K562 (cell line): ENCODE data around the gene FBXO4. TPM values are rescaled to one million over a fixed set of nuclear protein-coding genes. Genes with fewer than 3 reads are reported as not detected.
A peak's percentile ranks its signal among the peaks of the same experiment; 100 is the strongest.

Experiments used
- ATAC-seq: fragments of 200-7000 bp; cut with Tn5 transposase; 3 replicates; pipeline ENCODE4 v1.9.1; 2020; ENCODE audit warnings: moderate library complexity
- BruUV-seq: library from RNA; stranded (reverse); fragments of 400-500 nt; replicated peaks from 2 replicates; lab custom pipeline; 2021; lab: Mats Ljungman, UMichigan
- CTCF ChIA-PET: fragments of 300-600 bp; formaldehyde crosslinking; extraction: SDS; loops from one replicate; lab custom pipeline; 2021; ENCODE audit warnings: low intra/inter-chr PET ratio; lab: Yijun Ruan, JAX
- POLR2A ChIA-PET: fragments of 300-600, 350-650 bp; sonication (Branson Sonifier 250); formaldehyde crosslinking; extraction: SDS; loops from one replicate; lab custom pipeline; 2021; ENCODE audit warnings: antibody characterized with exemption, inconsistent platforms; lab: Yijun Ruan, JAX
- DNase-seq, 4 experiments: peaks; one replicate each; pipeline versions ENCODE4 v3.0.0 to v3.0.0-alpha.2; 2011 to 2018; ENCODE audit warnings: low spot score in 3 of 4, mixed read lengths in 3 of 4; ENCODE audit errors: extremely low read depth in 1 of 4
- FAIRE-seq: peaks from 2 replicates; lab custom pipeline; 2011; peaks lifted over from hg19 to GRCh38; lab: Jason Lieb, UNC
- H2AFZ ChIP-seq: 2 replicates; pipeline ENCODE4 v1.6.0; 2011; ENCODE audit warnings: low read depth, low read length, control low read depth, inconsistent platforms
- H3K27ac ChIP-seq: fragments of 200-600 bp; 3 replicates; pipeline ENCODE4 v1.8.0; 2011; ENCODE audit warnings: low read depth, mild to moderate bottlenecking, control low read depth, inconsistent platforms, low read length, moderate library complexity, mixed read lengths; ENCODE audit errors: extremely low read depth
- H3K27me3 ChIP-seq, 2 experiments: fragments of 300-600 bp in 1 of 2; 2 replicates in 1 of 2; 3 replicates in 1 of 2; pipeline versions ENCODE4 v1.6.0 to v1.8.0; 2011; ENCODE audit warnings: inconsistent platforms in 2 of 2, low read length in 2 of 2, mild to moderate bottlenecking in 1 of 2, mixed read lengths in 1 of 2, moderate library complexity in 1 of 2; ENCODE audit not compliant: control insufficient read depth in 2 of 2, insufficient read depth in 2 of 2
- H3K36me3 ChIP-seq: fragments of 300-600 bp; 3 replicates; pipeline ENCODE4 v1.8.0; 2011; ENCODE audit warnings: mild to moderate bottlenecking, low read length, inconsistent platforms; ENCODE audit not compliant: control insufficient read depth, insufficient read depth
- H3K4me1 ChIP-seq, 2 experiments: fragments of 200-600 bp in 1 of 2; replicated peaks in 1 of 2; 2 replicates in 1 of 2; 3 replicates in 1 of 2; pipeline versions ENCODE4 v1.5.1 to v1.8.0; 2011; ENCODE audit warnings: inconsistent platforms in 2 of 2, low read length in 2 of 2, mild to moderate bottlenecking in 1 of 2, mixed read lengths in 1 of 2, moderate library complexity in 1 of 2; ENCODE audit not compliant: control insufficient read depth in 2 of 2, insufficient read depth in 2 of 2
- H3K4me2 ChIP-seq: 2 replicates; pipeline ENCODE4 v1.6.1; 2011; ENCODE audit warnings: low read length, control low read depth, inconsistent platforms, mixed read lengths; ENCODE audit not compliant: insufficient read depth
- H3K4me3 ChIP-seq: fragments of 200-600 bp; sonication (generic), shearing (Covaris generic); 2 replicates; pipeline ENCODE4 v1.5.1; 2016; ENCODE audit warnings: control low read depth, inconsistent platforms
- H3K79me2 ChIP-seq: fragments of 200-600 bp; 3 replicates; pipeline ENCODE4 v1.8.0; 2011; ENCODE audit warnings: low read length, inconsistent platforms; ENCODE audit not compliant: control insufficient read depth, insufficient read depth
- H3K9ac ChIP-seq, 2 experiments: 2 replicates each; pipeline versions ENCODE4 v1.6.0 to v1.6.1; 2011; ENCODE audit warnings: low read depth in 2 of 2, low read length in 2 of 2, control low read depth in 1 of 2, inconsistent platforms in 1 of 2, mild to moderate bottlenecking in 1 of 2, mixed read lengths in 1 of 2; ENCODE audit not compliant: insufficient read depth in 1 of 2
- H3K9me1 ChIP-seq: one replicate; pipeline ENCODE4 v1.6.0; 2011; ENCODE audit warnings: inconsistent platforms, mild to moderate bottlenecking, low read length, moderate library complexity; ENCODE audit not compliant: control insufficient read depth, insufficient read depth
- H3K9me3 ChIP-seq: replicated peaks from 2 replicates; pipeline ENCODE4 v1.5.1; 2011; ENCODE audit warnings: low read depth, low read length, inconsistent platforms; ENCODE audit not compliant: control insufficient read depth, insufficient read depth
- H4K20me1 ChIP-seq: replicated peaks from 2 replicates; pipeline ENCODE4 v1.6.1; 2011; ENCODE audit warnings: low read length, inconsistent platforms, mixed read lengths; ENCODE audit not compliant: control insufficient read depth, insufficient read depth
- BRD9 ChIP-seq: fragments of 450-650 bp; IDR thresholded peaks from 2 replicates; pipeline ENCODE4 v1.6.1; 2018; ENCODE audit warnings: low read depth; ENCODE audit not compliant: partially characterized antibody
- BRF1 ChIP-seq: IDR thresholded peaks from 3 replicates; pipeline ENCODE4 v1.6.1; 2011; ENCODE audit warnings: borderline replicate concordance, mild to moderate bottlenecking; ENCODE audit not compliant: insufficient read length; ENCODE audit errors: extremely low read depth
- DIDO1 ChIP-seq: fragments of 450-650 bp; IDR thresholded peaks from 2 replicates; pipeline ENCODE4 v1.6.1; 2016; ENCODE audit warnings: low read depth, missing biosample characterization, missing genetic modification characterization
- EHMT2 ChIP-seq: fragments of 450-650 bp; IDR thresholded peaks from 2 replicates; pipeline ENCODE4 v1.6.1; 2018; ENCODE audit warnings: antibody characterized with exemption
- GATA2 ChIP-seq: sonication (generic); formaldehyde crosslinking; IDR thresholded peaks from 2 replicates; pipeline ENCODE4 v1.4.0; 2020; ENCODE audit warnings: mild to moderate bottlenecking, missing genetic modification reagents
- HDAC2 ChIP-seq: fragments of 450-650 bp; IDR thresholded peaks from 2 replicates; pipeline ENCODE4 v1.6.1; 2016; ENCODE audit warnings: mild to moderate bottlenecking
- HMGN3 ChIP-seq: IDR thresholded peaks from 2 replicates; pipeline ENCODE4 v1.6.1; 2011; ENCODE audit warnings: borderline replicate concordance, low read depth, mild to moderate bottlenecking, mixed read lengths, low read length; ENCODE audit not compliant: insufficient read length; ENCODE audit errors: extremely low read depth
- ILK ChIP-seq: fragments of 450-650 bp; IDR thresholded peaks from 2 replicates; pipeline ENCODE4 v1.6.1; 2016; ENCODE audit warnings: missing genetic modification characterization, low read depth, mild to moderate bottlenecking, missing compliant biosample characterization, moderate library complexity, borderline replicate concordance
- MAZ ChIP-seq, 2 experiments: fragments of 450-650 bp in 1 of 2; sonication (generic) in 1 of 2; formaldehyde crosslinking; IDR thresholded peaks in 1 of 2; conservative IDR thresholded peaks in 1 of 2; 2 replicates each; pipeline versions ENCODE4 v1.4.0 to v1.5.0; 2020; ENCODE audit warnings: mild to moderate bottlenecking in 1 of 2, missing genetic modification reagents in 1 of 2
- NBN ChIP-seq: fragments of 450-650 bp; IDR thresholded peaks from 2 replicates; pipeline ENCODE4 v1.6.1; 2016; ENCODE audit warnings: low read depth, mild to moderate bottlenecking
- NELFE ChIP-seq: IDR thresholded peaks from 2 replicates; pipeline ENCODE4 v1.6.1; 2011; ENCODE audit warnings: mild to moderate bottlenecking; ENCODE audit not compliant: insufficient read depth, insufficient read length
- NR1H2 ChIP-seq: sonication (generic); formaldehyde crosslinking; IDR thresholded peaks from 2 replicates; pipeline ENCODE4 v1.4.0; 2020; ENCODE audit warnings: mild to moderate bottlenecking, missing genetic modification reagents
- NR2C2 ChIP-seq, 2 experiments: fragments of 200-800 bp in 1 of 2; sonication (Bioruptor generic) in 1 of 2; sonication (generic) in 1 of 2; formaldehyde crosslinking in 1 of 2; IDR thresholded peaks; 2 replicates each; pipeline versions ENCODE4 v1.6.1 to v1.8.0; 2016 to 2022; ENCODE audit warnings: mild to moderate bottlenecking in 1 of 2, missing compliant biosample characterization in 1 of 2, missing genetic modification characterization in 1 of 2, missing genetic modification reagents in 1 of 2
- POLR2AphosphoS2 ChIP-seq: IDR thresholded peaks from 2 replicates; pipeline ENCODE4 v1.6.1; 2012; ENCODE audit warnings: low read length, improper control_type of control experiment
- U2AF2 ChIP-seq: fragments of 200-400 bp; formaldehyde crosslinking; optimal IDR thresholded peaks from 2 replicates; pipeline ENCODE3; 2017; ENCODE audit warnings: low read depth, mild to moderate bottlenecking, low read length
- ZNF253 ChIP-seq: fragments of 250-450 bp; sonication (Bioruptor Pico); conservative IDR thresholded peaks from 2 replicates; pipeline ENCODE4 v1.6.1; 2021; ENCODE audit warnings: mild to moderate bottlenecking
- ZNF766 ChIP-seq: fragments of 200-800 bp; sonication (Bioruptor generic); conservative IDR thresholded peaks from 2 replicates; pipeline ENCODE4 v1.6.1; 2016; ENCODE audit warnings: missing genetic modification characterization, missing compliant biosample characterization
- WGBS: fragments of 100-300 bp; shearing (Covaris generic); methylation state at CpG from one replicate; pipeline ENCODE4 v1.1.6; 2016; ENCODE audit warnings: low coverage, mixed read lengths; ENCODE audit not compliant: insufficient coverage; ENCODE audit errors: missing lambda C conversion rate; 5-methylcytosine and 5-hydroxymethylcytosine counted together
- in situ Hi-C: fragments of 300-500 bp; cut with MboI; formaldehyde crosslinking; loops from 4 replicates; pipeline ENCODE4 v1.15.0; 2018; ENCODE audit warnings: inconsistent platforms, mixed read lengths
- intact Hi-C: fragments of 100-400 bp; cut with micrococcal nuclease; formaldehyde crosslinking; loops from 2 replicates; pipeline ENCODE4 v1.14.2; 2022
- polyA plus RNA-seq, 8 experiments: library from polyadenylated mRNA; depleted of rRNA in 4 of 8; stranded (reverse) in 5 of 8; unstranded in 3 of 8; fragments of >200 nt; fragmentation: Nextera tagmentation in 2 of 8; fragmentation: Illumina TruSeq in 1 of 8; extraction: Ambion mirVana in 2 of 8; extraction: Trizol in 1 of 8; gene quantifications; 2 replicates each; pipeline versions ENCODE4 v1.2.1 to v1.2.3, GENCODE V29; 2011 to 2014; ENCODE audit warnings: inconsistent platforms in 1 of 8, missing spikeins in 1 of 8
- total RNA-seq, 7 experiments: library from RNA; depleted of rRNA in 6 of 7; stranded (reverse); fragments of >200 nt in 6 of 7; fragmentation: Illumina TruSeq in 2 of 7; extraction: Trizol in 2 of 7; gene quantifications; 2 replicates each; pipeline versions ENCODE4 v1.2.1 to v1.2.3, GENCODE V29; 2011 to 2021; ENCODE audit warnings: low replicate concordance in 1 of 7
- TF ChIP-seq, protein P1 (sequence below): sonication (generic); formaldehyde crosslinking; IDR thresholded peaks from 2 replicates; pipeline ENCODE4 v1.8.0; 2022; ENCODE audit warnings: mild to moderate bottlenecking, missing genetic modification reagents
- TF ChIP-seq, protein P2 (sequence below): fragments of 250-450 bp; sonication (Bioruptor Pico); IDR thresholded peaks from 2 replicates; pipeline ENCODE4 v1.8.0; 2022; ENCODE audit warnings: inconsistent platforms, mild to moderate bottlenecking, moderate library complexity, borderline replicate concordance
- TF ChIP-seq, protein P3 (sequence below): sonication (generic); formaldehyde crosslinking; IDR thresholded peaks from 2 replicates; pipeline ENCODE4 v1.8.0; 2022; ENCODE audit warnings: missing genetic modification reagents, mild to moderate bottlenecking, moderate library complexity, borderline replicate concordance

Gene FBXO4
- total and polyA plus RNA-seq, 9 of the 15 experiments (the other 6 are each of a cell fraction or from before 2014, with no cell fraction given): 5.9 to 33.4 (median 19.6) TPM

DNA sequence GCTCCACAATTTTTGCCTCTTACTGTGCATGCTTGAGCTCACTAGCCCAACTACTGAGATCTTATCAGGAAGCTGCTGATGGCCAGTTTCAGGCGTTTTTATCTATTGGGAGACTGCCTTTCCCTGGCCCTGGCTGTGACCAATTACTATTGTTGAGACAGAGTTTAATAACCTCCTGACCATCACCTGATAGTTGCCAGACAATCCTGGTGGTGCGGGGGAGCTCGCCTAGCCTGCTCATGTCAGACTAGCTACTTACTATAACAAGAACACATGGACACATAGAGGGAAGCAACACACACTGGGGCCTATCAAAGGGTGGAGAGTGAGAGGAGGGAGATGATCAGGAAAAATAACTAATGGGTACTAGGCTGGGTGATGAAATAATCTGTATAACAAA is 41.8 kb upstream of the FBXO4 start:
- ChIA-PET CTCF (no interaction called here), POLR2A (interaction anchor here (0.7 to 5.0 kb wide), 6 partner anchors 9 to 21 kb away, joined by 3 to 25 read pairs (median 6); partner anchors contain the start of gene RIMOC1)
- no peak overlapping the region for H3K9ac ChIP-seq
- H3K36me3 ChIP-seq: no peaks in the 10 kb centered on the region
- peaks cover 4 to 20% of the 10 kb centered on the region in 2 experiments; a peak in 3 of 5 replicates for H3K4me1 ChIP-seq
- no peaks in the 10 kb centered on the region for H3K9me1 ChIP-seq
- no peaks in the 10 kb centered on the region for H3K9me3 ChIP-seq
- peak in 2 of 4 experiments; percentile 33 to 87 for DNase-seq
- H3K4me3 ChIP-seq: no peak overlapping the region
- FAIRE-seq: peak; percentile 85
- peak overlapping the region; percentile 71 for H2AFZ ChIP-seq
- no peaks in the 10 kb centered on the region for H3K27me3 ChIP-seq
- in situ Hi-C loops: no loop called here
- H3K79me2 ChIP-seq: no peaks in the 10 kb centered on the region
- H4K20me1 ChIP-seq: no peaks in the 10 kb centered on the region
- 0% methylated on average over 3 of the region's 3 CpGs for WGBS
- H3K4me2 ChIP-seq: peak overlapping the region; percentile 41
- peak overlapping the region; percentile 36; the same call in 2 of the 3 replicates for H3K27ac ChIP-seq
- peak; percentile 83 for ATAC-seq
- intact Hi-C loops: loop anchor here (2.0 kb wide), 1 partner anchor 22 kb away; the partner anchor contains the start of gene RIMOC1
- BruUV-seq: no TSS peak
- peak; percentile 52; the same call in 1 of the 2 replicates for TF ChIP-seq HDAC2
- TF ChIP-seq U2AF2: no peak
- no peak for TF ChIP-seq NR2C2 (CRISPR knock-in tag; IDR thresholded peaks at IDR 0.05)
- no peak for TF ChIP-seq NR2C2 (tag; IDR thresholded peaks at IDR 0.05)
- TF ChIP-seq ILK (tag): no peak
- TF ChIP-seq, protein P1, sequence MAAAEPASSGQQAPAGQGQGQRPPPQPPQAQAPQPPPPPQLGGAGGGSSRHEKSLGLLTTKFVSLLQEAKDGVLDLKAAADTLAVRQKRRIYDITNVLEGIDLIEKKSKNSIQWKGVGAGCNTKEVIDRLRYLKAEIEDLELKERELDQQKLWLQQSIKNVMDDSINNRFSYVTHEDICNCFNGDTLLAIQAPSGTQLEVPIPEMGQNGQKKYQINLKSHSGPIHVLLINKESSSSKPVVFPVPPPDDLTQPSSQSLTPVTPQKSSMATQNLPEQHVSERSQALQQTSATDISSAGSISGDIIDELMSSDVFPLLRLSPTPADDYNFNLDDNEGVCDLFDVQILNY (CRISPR knock-in tag): no peak
- TF ChIP-seq NBN: no peak
- peak; percentile 54; the same call in 1 of the 2 replicates for TF ChIP-seq ZNF766 (CRISPR knock-in tag)
- TF ChIP-seq NR1H2 (CRISPR knock-in tag): no peak
- peak; percentile 46 for TF ChIP-seq BRD9
- TF ChIP-seq, protein P2, sequence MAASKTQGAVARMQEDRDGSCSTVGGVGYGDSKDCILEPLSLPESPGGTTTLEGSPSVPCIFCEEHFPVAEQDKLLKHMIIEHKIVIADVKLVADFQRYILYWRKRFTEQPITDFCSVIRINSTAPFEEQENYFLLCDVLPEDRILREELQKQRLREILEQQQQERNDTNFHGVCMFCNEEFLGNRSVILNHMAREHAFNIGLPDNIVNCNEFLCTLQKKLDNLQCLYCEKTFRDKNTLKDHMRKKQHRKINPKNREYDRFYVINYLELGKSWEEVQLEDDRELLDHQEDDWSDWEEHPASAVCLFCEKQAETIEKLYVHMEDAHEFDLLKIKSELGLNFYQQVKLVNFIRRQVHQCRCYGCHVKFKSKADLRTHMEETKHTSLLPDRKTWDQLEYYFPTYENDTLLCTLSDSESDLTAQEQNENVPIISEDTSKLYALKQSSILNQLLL: no peak
- TF ChIP-seq ZNF253 (CRISPR knock-in tag): no peak
- no peak for TF ChIP-seq DIDO1 (tag)
- TF ChIP-seq, protein P3, sequence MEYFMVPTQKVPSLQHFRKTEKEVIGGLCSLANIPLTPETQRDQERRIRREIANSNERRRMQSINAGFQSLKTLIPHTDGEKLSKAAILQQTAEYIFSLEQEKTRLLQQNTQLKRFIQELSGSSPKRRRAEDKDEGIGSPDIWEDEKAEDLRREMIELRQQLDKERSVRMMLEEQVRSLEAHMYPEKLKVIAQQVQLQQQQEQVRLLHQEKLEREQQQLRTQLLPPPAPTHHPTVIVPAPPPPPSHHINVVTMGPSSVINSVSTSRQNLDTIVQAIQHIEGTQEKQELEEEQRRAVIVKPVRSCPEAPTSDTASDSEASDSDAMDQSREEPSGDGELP: 0 out of 2 replicates have a peak, but pooled peaks have one; percentile 17
- no peak for TF ChIP-seq HMGN3
- TF ChIP-seq BRF1: no peak
- TF ChIP-seq GATA2 (CRISPR knock-in tag): peak; percentile 61
- peak in 1 of 2 experiments; percentile 36; a peak in 1 of 4 replicates for TF ChIP-seq MAZ (CRISPR knock-in tag; conservative IDR thresholded peaks at IDR 0.05 in 1 of 2, IDR thresholded peaks at IDR 0.05 in 1 of 2)
- no peak for TF ChIP-seq POLR2AphosphoS2
- no peak for TF ChIP-seq NELFE
- TF ChIP-seq EHMT2: 0 out of 2 replicates have a peak, but pooled peaks have one; percentile 8
